ENCODE data around the gene TCN2. TPM values are rescaled to one million over a fixed set of nuclear protein-coding genes. Genes with fewer than 3 reads are reported as not detected.

Gene TCN2
- total and polyA plus RNA-seq, 9 of the 15 experiments (the other 6 are each of a cell fraction or from before 2014, with no cell fraction given), result 0.88 to 5.4 (median 1.7) TPM

GRCh38 chr22:30674482-30674881, 67.5 kb downstream of the TCN2 start:
- H3K4me2 ChIP-seq (ENCODE audit: insufficient read depth, low read length), result no peak overlapping the region; the same call in 1 of the 2 replicates
- no peaks in the 10 kb centered on the region for H3K79me2 ChIP-seq (ENCODE audit: control insufficient read depth, insufficient read depth, low read length)
- intact Hi-C loops (cut with micrococcal nuclease), result no loop called here
- no TSS peak for BruUV-seq (replicated peaks)
- in situ Hi-C loops (cut with MboI), result no loop called here
- WGBS (ENCODE audit: insufficient coverage, low coverage, missing lambda C conversion rate), result 24% methylated on average over 6 of the region's 6 CpGs
- ChIA-PET POLR2A (interaction anchor here (2.1 kb wide), 1 partner anchor 10 kb away, joined by 5 read pairs; no protein-coding TSS in a partner anchor), CTCF (ENCODE audit: low intra/inter-chr PET ratio) (no interaction called here)
- H3K36me3 ChIP-seq (ENCODE audit: control insufficient read depth, insufficient read depth, low read length), result no peaks in the 10 kb centered on the region
- no peak overlapping the region for H3K4me3 ChIP-seq
- no peaks in the 10 kb centered on the region for H3K9me1 ChIP-seq (ENCODE audit: control insufficient read depth, insufficient read depth, low read length)
- FAIRE-seq (peak; percentile 80), ATAC-seq (peak; percentile 80), DNase-seq (ENCODE audit: extremely low read depth in 1 of 4, low spot score in 3 of 4) (peak in 2 of 4 experiments; percentile 33 to 51)
- H4K20me1 ChIP-seq (replicated peaks; ENCODE audit: control insufficient read depth, insufficient read depth, low read length), result no peaks in the 10 kb centered on the region
- H3K4me1 ChIP-seq (replicated peaks in 1 of 2; ENCODE audit: control insufficient read depth in 2 of 2, insufficient read depth in 2 of 2, low read length in 2 of 2), result peaks cover 15 to 18% of the 10 kb centered on the region in 2 experiments; a peak in 4 of 5 replicates
- H3K27me3 ChIP-seq (ENCODE audit: control insufficient read depth in 2 of 2, insufficient read depth in 2 of 2, low read length in 2 of 2), result no peaks in the 10 kb centered on the region
- H3K27ac ChIP-seq (ENCODE audit: extremely low read depth, low read depth, low read length), result no peak overlapping the region; the same call in 2 of the 3 replicates
- H2AFZ ChIP-seq (ENCODE audit: low read depth, low read length), result peak overlapping the region; percentile 44; the same call in 1 of the 2 replicates
- H3K9me3 ChIP-seq (replicated peaks; ENCODE audit: control insufficient read depth, insufficient read depth, low read depth, low read length), result no peaks in the 10 kb centered on the region
- H3K9ac ChIP-seq (ENCODE audit: insufficient read depth in 1 of 2, low read depth in 2 of 2, low read length in 2 of 2), result no peak overlapping the region
- 0 out of 2 replicates have a peak, but pooled peaks have one; percentile 8 for TF ChIP-seq TEAD4 (IDR thresholded peaks at IDR 0.05; ENCODE audit: low read length)
- TF ChIP-seq TEAD4 (CRISPR knock-in tag; IDR thresholded peaks at IDR 0.05; ENCODE audit: borderline replicate concordance), result no peak
- TF ChIP-seq ZNF224 (CRISPR knock-in tag; IDR thresholded peaks at IDR 0.05), result no peak
- TF ChIP-seq ADNP (tag; IDR thresholded peaks at IDR 0.05), result no peak
- no peak for TF ChIP-seq GTF2E2 (tag; IDR thresholded peaks at IDR 0.05)
- peak; percentile 28; the same call in 1 of the 2 replicates for TF ChIP-seq TAL1 (IDR thresholded peaks at IDR 0.05)
- 0 out of 2 replicates have a peak, but pooled peaks have one; percentile 15 for TF ChIP-seq ZEB2 (IDR thresholded peaks at IDR 0.05)
- no peak for TF ChIP-seq ZNF639 (CRISPR knock-in tag; conservative IDR thresholded peaks at IDR 0.05 in 1 of 2, IDR thresholded peaks at IDR 0.05 in 1 of 2)
- TF ChIP-seq CBFA2T3 (IDR thresholded peaks at IDR 0.05), result peak; percentile 72
- TF ChIP-seq PTRF (tag; IDR thresholded peaks at IDR 0.05), result no peak
- no peak for TF ChIP-seq ZNF609 (CRISPR knock-in tag; IDR thresholded peaks at IDR 0.05; ENCODE audit: borderline replicate concordance)
- TF ChIP-seq ZFP36 (IDR thresholded peaks at IDR 0.05; ENCODE audit: low read depth, low read length, partially characterized antibody), result no peak
- TF ChIP-seq ARID1B (IDR thresholded peaks at IDR 0.05), result 0 out of 2 replicates have a peak, but pooled peaks have one; percentile 31
- no peak for TF ChIP-seq ZFX (CRISPR knock-in tag; IDR thresholded peaks at IDR 0.05)
- TF ChIP-seq TCF3 (CRISPR knock-in tag; IDR thresholded peaks at IDR 0.05), result peak; percentile 59
- TF ChIP-seq ZNF23 (CRISPR knock-in tag; IDR thresholded peaks at IDR 0.05), result no peak

Data from K562 (cell line).